HUDEP-2 (cell line): ENCODE data around the gene KCNJ16.
A peak's percentile ranks its signal among the peaks of the same experiment; 100 is the strongest.
"Not testable (repeated sequence)": the region's sequence is repeated elsewhere in the genome, so short reads cannot be mapped to it uniquely, and the experiment has no call there.

Source experiments
- DNase-seq, 76 experiments: peaks; one replicate each; lab custom pipeline; 2025; ENCODE audit not compliant: unreplicated experiment in 76 of 76; lab: John Stamatoyannopoulos, UW

Gene KCNJ16

DNA sequence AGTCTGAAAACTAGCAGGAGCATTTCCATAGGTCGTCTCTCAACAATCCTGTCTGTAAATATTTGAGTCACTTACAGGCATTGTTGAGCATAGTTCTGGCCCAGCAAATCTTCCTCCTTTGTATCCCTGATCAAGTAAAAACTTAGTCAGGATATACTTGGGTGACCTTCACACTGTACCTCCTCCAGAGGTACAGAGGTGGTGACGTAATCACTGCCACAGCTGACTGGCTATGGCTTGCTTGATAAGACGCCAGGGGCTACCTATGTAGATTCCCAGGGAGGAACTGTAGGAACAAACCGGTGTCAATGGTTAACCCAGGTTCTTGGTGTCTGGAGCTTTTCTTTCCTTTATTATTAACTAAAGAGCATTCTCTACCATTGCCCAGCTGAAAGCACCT lies at the start of gene KCNJ16:
Gene KCNJ16, plus strand, starts transcription at position 270 of the 400 bp plus-strand sequence. CDS start 56,863 bp downstream, outside the sequence.
- DNase-seq, result no peak

DNA sequence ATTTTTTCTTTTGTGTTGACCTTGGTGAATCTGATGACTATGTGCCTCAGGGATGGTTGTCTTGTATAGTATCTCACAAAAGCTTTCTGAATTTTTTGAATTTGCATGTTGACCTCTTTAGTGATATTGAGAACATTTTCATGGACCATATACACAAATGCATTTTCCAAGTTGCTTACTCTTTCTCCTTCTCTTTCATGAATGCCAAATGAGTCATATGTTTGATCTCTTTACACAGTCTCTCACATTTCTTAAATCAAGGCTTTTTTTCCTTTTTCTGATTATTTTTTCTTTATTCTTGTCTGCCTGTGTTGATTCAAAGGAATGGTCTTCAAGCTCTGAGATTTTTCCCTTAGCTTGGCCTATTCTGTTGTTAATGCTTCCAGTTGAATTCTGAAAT lies 46.6 kb upstream of the KCNJ16 start:
- DNase-seq, result no peak

DNA sequence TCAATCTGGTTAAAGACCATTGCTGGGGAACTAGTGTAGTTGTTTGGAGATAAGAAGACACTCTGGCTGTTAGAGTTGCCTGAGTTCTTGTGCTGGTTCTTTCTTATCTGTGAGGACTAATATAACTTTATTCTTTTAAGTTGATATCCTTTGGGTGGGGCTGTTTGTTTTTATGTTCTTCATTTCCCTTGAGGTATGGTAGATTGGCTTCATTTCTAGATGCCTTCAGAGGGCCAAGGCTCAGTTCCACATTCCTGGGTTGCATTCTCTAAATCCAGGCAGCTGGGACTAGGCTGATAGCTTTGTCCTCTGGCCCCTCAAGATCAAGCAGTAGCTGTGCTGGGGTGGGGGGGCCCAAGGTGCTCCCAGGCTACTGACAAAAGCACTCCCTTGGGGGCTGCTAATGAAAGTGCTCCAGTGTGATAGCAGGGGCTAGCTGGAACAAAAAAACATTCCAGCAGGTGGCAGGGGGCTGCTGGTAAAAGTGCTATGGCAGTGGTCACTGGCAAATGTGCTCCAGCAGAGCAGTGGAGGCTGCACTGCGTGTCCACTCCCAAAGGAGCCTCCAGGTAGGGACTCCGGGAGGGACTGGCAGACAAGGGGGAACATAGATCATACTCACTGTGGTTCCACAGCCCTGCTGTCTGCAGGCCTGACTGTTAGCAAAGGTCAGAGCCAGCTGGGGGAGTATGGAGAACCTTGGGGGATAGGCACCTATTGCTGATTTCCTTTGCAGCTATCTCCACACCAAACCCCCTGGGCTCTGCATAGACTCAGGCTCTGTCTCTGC lies 45.9 kb upstream of the KCNJ16 start:
- no peak for DNase-seq

DNA sequence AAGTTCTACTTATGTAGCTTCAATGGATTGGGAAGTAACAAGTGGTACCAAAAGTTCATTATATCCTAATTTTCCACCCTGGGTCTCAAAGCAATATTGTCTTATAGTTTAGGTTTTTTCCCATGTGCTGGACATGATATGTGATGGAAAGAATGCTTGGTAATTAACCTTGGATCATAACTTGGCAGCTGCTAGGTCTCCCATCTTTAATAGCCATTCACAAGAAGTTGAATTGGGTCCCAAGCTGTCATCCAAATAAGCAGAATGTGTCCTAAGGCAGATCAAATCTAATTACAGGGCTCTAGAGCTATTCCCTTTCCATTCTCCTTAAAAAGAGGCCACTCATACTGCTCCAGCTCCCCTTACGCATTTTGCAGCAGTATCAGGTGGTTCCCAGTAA lies 44.7 kb upstream of the KCNJ16 start:
- no peak for DNase-seq

DNA sequence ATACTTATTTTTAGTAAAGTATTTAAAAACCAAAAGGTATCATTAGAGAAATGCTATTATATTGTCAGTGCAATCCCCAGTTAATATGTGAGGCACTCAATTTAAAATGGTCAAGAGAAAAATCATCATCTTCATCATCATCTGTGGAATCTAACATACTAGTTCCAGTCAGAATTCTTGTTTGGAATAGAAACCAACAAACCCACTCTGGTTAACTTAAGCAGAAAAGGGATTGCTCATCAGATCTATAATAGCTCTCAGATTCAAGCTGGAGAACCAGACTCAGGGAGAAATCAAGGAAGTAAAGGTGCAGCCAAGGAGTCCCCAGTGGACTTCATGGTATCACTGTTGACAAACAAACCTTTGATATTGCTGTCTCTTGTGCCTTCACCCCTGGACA lies 43.7 kb upstream of the KCNJ16 start:
- no peak for DNase-seq

DNA sequence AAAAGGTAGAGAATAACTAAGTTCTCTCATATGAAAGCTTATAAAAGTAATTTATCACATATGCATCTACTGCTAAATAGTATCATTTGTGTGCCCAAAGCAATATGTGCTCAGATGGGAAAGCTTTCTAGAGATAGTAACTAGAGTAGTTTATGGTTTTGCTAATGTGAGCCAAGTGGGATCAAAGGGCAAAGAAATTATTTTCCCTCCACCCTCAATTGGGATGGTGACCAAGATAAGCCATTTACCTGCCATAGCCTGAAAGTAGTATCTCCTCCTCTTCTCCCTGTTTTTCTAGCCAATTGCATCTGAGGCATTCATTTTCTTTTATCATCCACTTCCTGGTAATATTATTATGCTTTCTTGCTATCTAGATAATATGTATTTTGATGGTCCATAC lies 41.9 kb upstream of the KCNJ16 start:
- DNase-seq, result no peak

DNA sequence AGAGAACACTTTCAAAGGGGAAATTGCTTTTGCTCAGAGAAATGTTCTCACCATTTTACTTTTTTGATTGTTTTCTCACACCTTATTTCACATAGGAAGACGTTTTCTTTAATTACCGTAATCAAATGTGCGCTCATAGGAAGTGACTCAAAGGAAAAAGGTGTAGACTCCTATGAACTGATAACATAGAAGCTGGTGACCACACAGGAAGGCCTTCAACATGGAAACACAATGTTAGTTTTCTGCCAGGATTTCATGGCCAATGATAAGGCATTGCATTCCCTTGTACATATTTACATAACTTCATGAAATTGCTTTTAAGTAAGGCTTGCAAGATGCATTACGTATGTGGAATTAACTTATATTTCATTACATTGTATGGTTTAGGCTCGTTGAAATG lies 40.9 kb upstream of the KCNJ16 start:
- no peak for DNase-seq

DNA sequence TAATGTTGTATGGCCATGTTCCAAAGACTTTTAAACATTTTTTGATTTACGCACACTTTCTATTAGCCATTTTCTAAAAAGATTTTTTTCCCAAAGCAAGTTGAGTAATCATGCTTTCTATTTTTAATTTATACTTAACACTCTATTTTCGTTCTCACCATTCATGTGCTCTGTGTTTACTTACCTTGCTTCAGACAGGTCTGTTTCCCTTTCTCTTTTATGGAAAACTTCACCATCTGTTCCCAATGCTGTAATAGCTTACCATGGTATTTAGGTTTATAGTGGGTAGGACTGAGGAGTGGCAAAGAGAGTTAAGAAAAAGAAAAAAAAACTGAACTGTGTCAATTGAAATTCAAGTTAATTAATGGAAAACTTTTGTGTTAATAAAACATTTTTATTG lies 37.5 kb upstream of the KCNJ16 start:
- DNase-seq, result no peak

DNA sequence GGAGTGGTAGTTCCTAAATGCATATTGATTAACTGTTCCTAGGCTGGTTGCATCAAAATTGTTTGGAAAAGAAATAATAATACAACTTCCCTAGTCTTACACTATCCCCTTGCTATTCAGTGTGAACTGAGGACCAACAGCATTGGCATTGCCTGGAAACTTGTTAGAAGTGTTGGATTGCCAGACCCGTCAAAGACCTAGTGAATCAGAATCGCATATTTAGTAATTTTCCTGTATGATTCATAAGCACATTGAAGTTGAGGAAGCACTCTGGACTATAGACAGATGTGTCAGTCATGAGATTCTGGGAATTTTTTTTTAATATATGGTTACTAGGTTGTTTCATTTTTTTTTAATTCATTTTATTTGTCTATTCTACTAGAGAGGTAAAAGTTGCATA lies 34.7 kb upstream of the KCNJ16 start:
- DNase-seq, result no peak

DNA sequence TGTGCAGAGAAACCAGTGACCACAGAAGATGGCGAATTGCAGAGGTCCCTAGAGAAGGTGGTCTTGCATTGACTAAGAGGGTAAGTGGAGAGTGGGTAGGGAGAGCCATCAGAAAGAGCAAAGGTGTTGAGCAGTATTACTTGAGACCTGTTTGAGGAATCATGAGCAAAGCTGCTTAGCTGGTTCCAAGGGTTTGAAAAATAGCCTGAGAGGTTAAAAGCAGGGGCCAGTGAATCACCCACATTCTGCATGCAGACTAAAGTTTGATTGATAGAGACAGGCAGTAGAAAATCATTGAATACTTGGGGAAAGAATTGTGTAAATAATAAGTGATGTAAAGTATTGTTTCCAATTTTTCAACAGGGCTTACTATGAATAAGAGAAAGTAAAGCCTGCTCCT lies 34.0 kb upstream of the KCNJ16 start:
- DNase-seq, result no peak

DNA sequence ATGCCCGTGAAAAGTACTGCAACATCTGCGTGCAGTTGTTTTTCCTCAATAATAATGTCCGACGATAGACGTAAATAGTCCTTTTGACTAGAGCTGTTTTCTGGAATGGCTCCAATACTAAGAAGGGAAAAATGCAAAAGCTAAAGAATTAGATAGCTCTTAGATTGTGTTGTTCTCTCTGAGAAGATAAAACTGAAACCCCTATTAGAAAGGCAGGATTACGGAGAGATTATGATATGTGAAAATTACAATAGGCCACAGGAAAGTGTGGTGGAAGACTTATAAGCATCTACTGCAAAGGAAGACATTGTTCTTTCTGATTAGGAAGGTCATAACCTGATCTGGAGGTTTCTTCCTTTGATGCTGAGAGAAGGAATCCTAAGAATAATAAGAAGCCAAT lies 33.5 kb upstream of the KCNJ16 start:
- DNase-seq, result no peak

DNA sequence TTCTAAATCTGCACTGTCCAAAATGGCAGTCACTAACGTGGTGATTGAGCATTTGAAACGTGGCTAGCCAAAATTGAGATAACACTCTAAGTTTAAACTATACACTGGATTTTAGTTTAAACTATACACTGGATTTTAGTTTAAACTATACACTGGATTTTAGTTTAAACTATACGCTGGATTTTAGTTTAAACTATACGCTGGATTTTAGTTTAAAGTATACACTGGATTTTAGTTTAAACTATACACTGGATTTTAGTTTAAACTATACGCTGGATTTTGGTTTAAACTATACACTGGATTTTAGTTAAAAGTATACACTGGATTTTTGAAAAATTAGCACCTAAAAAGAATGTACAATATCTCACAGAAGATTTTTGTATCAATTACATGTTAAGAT lies 29.2 kb upstream of the KCNJ16 start:
- DNase-seq, result not testable (repeated sequence)

DNA sequence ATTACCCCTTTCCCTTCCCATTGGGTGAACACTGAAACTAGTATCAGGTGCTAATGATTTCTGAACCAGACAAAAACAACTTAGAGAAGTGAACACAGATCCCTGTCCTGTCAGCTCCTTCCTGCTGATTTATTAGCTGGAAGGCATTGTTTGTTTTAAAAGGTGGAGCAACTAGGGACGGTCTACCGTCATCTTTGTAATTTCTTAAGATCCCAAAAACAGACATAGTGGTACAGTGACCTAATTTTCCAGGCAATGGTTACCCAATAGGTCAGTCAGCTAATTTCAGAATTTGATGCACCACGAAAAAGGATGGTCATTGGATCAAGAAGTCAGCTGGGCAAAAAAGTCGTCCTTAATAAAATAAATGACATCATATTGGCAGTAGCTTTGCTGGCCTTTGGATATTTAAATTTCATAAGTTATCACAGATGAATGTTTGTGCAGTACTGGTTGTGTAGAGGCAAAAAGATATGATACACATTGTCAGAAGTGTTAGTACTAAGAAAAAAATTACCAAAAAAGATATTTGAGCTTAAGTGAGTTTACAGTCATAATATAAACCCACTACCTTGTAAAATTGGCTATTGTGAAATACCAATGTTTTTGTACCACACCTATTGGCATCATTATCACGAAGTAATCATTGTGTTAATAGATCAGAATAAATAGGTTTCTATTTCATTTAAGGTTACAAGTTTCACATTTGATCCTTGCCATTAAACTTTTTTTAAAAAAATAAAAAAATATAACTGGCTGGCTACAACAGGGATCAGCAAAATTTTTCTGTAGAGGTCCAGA lies 27.2 kb upstream of the KCNJ16 start:
- DNase-seq, result no peak

DNA sequence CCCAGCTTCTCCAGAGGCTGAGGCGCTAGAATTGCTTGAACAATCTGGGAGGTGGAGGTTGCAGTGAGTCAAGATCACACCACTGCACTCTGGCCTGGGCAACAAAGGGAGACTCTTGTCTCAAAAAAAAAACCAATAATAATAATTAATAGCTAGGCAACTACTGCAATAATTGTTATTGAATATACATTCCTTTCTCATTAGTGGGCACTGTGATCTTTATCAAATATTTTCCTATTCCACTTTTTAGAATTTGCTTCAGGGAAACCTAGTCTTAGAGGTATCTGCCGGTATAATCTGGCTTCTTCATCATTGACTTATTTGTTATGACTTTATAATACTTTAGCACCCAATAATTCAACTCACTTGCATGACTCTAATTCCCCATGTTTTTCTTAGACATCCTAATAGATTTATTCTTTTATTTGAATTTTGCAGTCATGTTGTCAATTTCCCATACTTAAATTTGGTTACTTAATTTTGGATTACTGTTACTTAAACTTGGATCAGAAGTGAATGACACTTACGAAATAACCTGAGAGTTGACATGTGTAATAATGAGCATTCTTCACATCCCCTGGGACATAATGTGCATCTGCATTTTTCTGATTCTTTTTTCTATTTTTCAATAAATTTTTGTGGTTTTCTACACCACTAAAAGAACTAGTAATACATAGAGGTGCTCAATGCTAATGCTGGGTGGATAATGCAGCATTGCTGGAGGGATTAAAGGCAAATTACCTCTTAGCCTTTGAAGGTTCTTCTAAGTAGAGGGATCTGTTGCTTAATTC lies 25.0 kb upstream of the KCNJ16 start:
- DNase-seq, result no peak

DNA sequence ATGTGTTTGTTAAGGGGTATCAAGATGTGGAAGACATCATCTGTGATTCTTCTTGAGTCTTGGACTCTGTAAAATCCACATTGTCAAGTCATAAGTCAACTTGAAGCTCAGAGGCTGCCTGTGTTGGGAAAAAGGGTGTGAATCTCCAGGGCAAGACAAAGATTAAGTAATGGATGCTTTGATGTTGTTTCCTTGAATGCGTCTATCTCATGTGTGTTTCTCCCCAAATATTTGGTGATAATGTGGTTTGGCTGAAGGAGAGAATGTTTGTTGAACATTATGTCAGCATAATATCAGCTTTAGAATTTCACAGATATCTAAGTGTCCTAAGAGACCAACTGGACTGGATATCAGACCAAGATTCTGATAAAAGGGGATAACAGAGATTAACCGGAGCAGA lies 24.1 kb upstream of the KCNJ16 start:
- DNase-seq, result no peak

DNA sequence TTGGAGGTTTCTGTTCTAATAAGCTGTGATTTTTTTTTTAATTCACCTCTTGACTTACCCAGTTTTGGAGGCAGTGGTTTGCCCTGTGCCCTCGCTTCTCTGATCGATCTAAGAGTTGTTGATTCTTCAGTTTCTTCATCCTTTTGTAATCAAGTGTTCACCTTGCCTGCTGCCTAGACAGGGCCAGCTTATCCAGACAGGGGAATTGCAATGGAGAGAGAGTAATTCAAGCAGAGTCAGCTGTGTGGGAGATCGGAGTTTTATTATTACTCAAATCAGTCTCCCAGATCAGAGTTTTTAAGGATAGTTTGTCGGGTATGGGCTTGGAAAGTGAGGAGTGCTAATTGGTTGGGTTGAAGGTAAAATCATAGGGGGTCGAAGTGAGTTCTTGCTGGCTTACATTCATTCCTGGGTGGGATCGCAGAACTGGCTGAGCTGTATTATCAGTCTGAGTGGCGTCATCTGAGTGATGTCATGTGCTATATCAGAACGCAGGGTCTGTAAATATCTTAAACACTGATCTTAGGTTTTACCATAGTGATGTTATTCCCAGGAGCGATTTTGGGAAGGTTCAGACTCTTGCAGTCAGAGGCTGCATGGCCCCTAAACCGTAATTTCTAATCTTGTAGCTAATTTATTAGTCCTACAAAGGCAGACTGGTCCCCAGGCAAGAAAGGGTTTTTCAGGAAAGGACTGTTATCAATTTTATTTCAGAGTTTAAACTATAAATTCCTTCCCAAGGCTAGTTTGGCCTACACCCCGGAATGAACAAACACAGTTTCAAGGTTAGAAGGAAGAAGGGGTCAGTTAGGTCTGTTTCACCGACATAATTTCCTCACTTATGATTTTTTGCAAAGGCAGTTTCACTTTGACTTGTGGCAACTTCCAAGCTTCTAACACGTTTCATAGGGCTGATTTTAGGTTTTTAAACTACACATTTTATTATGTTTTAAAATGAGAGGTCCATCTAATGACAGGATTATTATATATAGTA lies 21.5 kb upstream of the KCNJ16 start:
- DNase-seq, result no peak

DNA sequence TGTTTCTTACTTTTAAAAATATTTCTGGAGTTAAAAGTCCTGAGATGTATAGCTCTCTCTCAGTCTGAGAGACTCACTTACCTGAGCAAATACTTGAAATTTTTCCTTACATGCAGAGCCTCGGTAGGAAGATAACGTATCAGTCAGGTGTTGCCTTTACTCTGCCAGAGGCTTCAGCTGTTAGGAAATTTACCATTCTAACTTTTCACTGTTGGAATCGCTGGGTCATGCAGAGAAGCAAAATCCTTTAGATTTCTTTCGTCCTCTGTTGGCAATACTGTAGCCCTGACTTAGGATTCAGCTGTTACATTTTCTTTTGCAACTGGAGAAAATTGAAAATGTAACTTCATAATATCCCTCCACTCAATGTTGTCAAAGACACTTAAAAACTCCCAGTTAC lies 20.0 kb upstream of the KCNJ16 start:
- no peak for DNase-seq

DNA sequence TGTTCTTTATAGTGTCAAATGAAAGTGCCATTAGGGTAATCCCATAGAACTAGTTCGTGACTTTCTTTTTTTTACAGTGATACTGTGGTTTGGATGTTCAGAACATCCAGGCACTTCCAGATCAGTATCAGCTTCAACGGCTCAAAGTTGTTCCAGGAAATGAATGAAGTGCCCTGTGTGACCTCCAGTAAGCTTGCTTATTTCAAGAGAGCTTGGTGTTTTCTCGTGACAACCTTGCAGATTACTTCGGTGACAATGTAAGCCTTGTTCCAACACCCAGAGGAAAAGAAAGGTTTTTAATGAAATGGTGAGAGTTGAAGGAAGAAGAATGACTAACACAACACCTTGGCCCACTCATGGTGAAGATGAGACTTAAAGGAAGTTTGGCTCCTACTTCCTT lies 16.0 kb upstream of the KCNJ16 start:
- DNase-seq, result peak in 26 of 76 experiments; percentile 2 to 85 (median 40)

DNA sequence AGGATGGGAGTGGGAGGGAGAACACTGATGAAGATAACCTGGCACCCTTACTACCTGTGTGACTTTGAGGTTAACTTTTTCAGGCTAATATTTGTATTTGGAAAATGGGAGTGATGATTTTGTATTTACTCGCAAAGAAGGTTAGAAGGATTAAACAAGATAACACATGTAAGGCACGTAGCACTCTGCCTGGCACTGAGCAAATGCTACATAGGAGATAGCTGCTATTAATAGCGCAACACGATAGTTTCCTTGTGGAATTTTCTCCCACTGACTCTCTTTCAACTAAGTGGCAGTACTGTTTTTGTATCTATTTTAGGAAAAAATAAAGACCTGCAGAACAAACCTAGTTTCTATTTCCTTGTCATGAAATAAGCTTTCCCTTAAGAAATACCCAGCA lies 15.4 kb upstream of the KCNJ16 start:
- no peak for DNase-seq

DNA sequence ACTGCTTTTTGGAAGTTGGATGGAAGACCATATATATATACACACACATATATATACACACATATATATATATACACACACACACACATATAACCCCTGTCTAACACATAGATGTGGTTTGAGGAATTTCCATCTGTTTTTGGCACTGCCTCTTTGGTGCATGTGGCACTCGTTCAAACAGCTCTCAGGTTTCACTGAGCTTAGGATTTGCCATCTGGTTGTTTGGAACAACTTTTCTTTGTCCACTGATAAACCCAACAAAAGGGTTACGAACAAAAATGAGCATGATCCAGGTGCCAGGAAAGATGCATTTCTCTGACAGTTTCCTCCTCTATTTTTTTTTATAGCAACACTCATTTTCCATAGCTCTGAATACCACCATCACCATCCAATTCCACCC lies 14.6 kb upstream of the KCNJ16 start:
- DNase-seq, result no peak
